ENCODE results near the gene ARHGEF28. TPM values are rescaled to one million over a fixed set of nuclear protein-coding genes. Genes with fewer than 3 reads are reported as not detected.

ARHGEF28 gene
- total and polyA plus RNA-seq, 9 of the 15 experiments (the other 6 are each of a cell fraction or from before 2014, with no cell fraction given): 0.27 TPM; not detected in 8

DNA sequence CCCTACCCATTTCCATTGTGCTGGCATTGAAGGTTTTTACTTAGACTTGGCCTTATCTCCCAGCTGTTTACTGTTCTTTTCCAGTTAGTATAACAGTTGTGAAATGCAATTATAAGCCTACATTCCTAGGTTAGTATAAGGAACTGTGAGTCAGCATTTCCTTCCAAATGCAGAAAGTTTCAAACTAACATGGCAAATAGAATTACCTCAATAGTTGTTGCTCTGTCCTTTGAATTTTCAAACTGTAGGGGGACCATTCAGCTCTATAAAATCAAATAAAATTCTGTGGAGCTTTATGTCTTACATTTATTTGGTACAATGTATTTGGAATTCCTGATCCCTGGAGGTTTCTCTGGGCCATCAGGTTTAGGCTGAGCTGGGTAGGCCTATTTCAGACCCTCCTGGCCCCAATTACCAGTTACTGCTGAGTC is 47.2 kb downstream of the ARHGEF28 start:
- Histone ChIP-seq H3K4me3 (no peak overlapping the region), H3K4me2 (ENCODE audit: insufficient read depth, low read length) (peak overlapping the region; percentile 31)
- TF ChIP-seq ZBTB8A (IDR thresholded peaks at IDR 0.05; ENCODE audit: partially characterized antibody) (no peak), POLR2G (IDR thresholded peaks at IDR 0.05; ENCODE audit: low read depth, low read length) (no peak), CBX8 (IDR thresholded peaks at IDR 0.05; ENCODE audit: borderline replicate concordance, extremely low read depth, low read depth, low read length, poor library complexity, severe bottlenecking) (no peak), PYGO2 (tag; IDR thresholded peaks at IDR 0.05) (no peak), SAP30 (IDR thresholded peaks at IDR 0.05; ENCODE audit: borderline replicate concordance, insufficient read depth, low read depth, low read length, poor library complexity, severe bottlenecking) (no peak), LEF1 (IDR thresholded peaks at IDR 0.05) (peak; percentile 50; the same call in 1 of the 2 replicates), E4F1 (CRISPR knock-in tag; IDR thresholded peaks at IDR 0.05; ENCODE audit: borderline replicate concordance) (no peak), FOXA3 (CRISPR knock-in tag; conservative IDR thresholded peaks at IDR 0.05 in 1 of 2, IDR thresholded peaks at IDR 0.05 in 1 of 2) (peak in 1 of 2 experiments; percentile 30; a peak in 1 of 4 replicates), JUND (IDR thresholded peaks at IDR 0.05; ENCODE audit: borderline replicate concordance, low read depth, low read length) (no peak; the same call in 1 of the 2 replicates), JUND (tag; IDR thresholded peaks at IDR 0.05; ENCODE audit: borderline replicate concordance, low read depth, low read length) (peak; percentile 43; the same call in 1 of the 3 replicates), TAF1 (IDR thresholded peaks at IDR 0.05; ENCODE audit: control insufficient read depth, extremely low read depth, insufficient read depth, low read length, severe bottlenecking) (no peak), SMARCE1 (IDR thresholded peaks at IDR 0.05) (peak; percentile 50; the same call in 1 of the 2 replicates), MIER1 (IDR thresholded peaks at IDR 0.05; ENCODE audit: low read depth) (no peak), ZNF507 (tag; conservative IDR thresholded peaks at IDR 0.05) (no peak), EP300 (IDR thresholded peaks at IDR 0.05; ENCODE audit: low read length) (0 out of 2 replicates have a peak, but pooled peaks have one; percentile 23)

More for the DNA sequence above, 47.2 kb downstream of the ARHGEF28 start:
- Histone ChIP-seq H3K9me3 (replicated peaks; ENCODE audit: control insufficient read depth, insufficient read depth, low read depth, low read length) (no peaks in the 10 kb centered on the region), H3K27ac (ENCODE audit: extremely low read depth, low read depth, low read length) (peak overlapping the region; percentile 77), H3K36me3 (ENCODE audit: control insufficient read depth, insufficient read depth, low read length) (no peaks in the 10 kb centered on the region; the same call in 2 of the 3 replicates), H3K27me3 (ENCODE audit: control insufficient read depth in 2 of 2, insufficient read depth in 2 of 2, low read length in 2 of 2) (no peaks in the 10 kb centered on the region), H3K9me1 (ENCODE audit: control insufficient read depth, insufficient read depth, low read length) (no peaks in the 10 kb centered on the region), H3K79me2 (ENCODE audit: control insufficient read depth, insufficient read depth, low read length) (no peaks in the 10 kb centered on the region), H3K4me1 (replicated peaks in 1 of 2; ENCODE audit: control insufficient read depth in 2 of 2, insufficient read depth in 2 of 2, low read length in 2 of 2) (peaks cover 10 to 32% of the 10 kb centered on the region in 2 experiments), H2AFZ (ENCODE audit: low read depth, low read length) (peak overlapping the region; percentile 91), H4K20me1 (replicated peaks; ENCODE audit: control insufficient read depth, insufficient read depth, low read length) (no peaks in the 10 kb centered on the region), H3K9ac (ENCODE audit: insufficient read depth in 1 of 2, low read depth in 2 of 2, low read length in 2 of 2) (peak overlapping the region in 1 of 2 experiments; percentile 27; a peak in 1 of 4 replicates)
- in situ Hi-C loops (cut with MboI): no loop called here
- no TSS peak for BruUV-seq (replicated peaks)
- FAIRE-seq (peak; percentile 54), DNase-seq (ENCODE audit: extremely low read depth in 1 of 4, low spot score in 3 of 4) (peak in 2 of 4 experiments; percentile 14 to 22), ATAC-seq (peak; percentile 70)
- POLR2A ChIA-PET: interaction anchor here (0.5 to 1.9 kb wide), 2 partner anchors 7 to 21 kb away, joined by 3 to 8 read pairs; no protein-coding TSS in a partner anchor
- CTCF ChIA-PET (ENCODE audit: low intra/inter-chr PET ratio): no interaction called here
- intact Hi-C loops (cut with micrococcal nuclease): no loop called here
